Endodermal cell (in vitro differentiated cells): Measurements from ENCODE around the gene CDADC1. TPM values are rescaled to one million over a fixed set of nuclear protein-coding genes. Genes with fewer than 3 reads are reported as not detected.
A peak's percentile ranks its signal among the peaks of the same experiment; 100 is the strongest.

ENCODE experiments used
- DNase-seq: peaks from one replicate; pipeline ENCODE4 v3.0.0-alpha.2; 2017
- H3K27ac ChIP-seq: 2 replicates; pipeline ENCODE4 v1.5.1; 2013; ENCODE audit warnings: mild to moderate bottlenecking, low read depth, low read length, moderate library complexity
- H3K27me3 ChIP-seq: 2 replicates; pipeline ENCODE4 v1.6.1; 2013; ENCODE audit warnings: mild to moderate bottlenecking, low read length, moderate library complexity; ENCODE audit not compliant: insufficient read depth, control insufficient read depth, poor library complexity, severe bottlenecking
- H3K36me3 ChIP-seq: 2 replicates; pipeline ENCODE4 v1.7.0; 2013; ENCODE audit warnings: mild to moderate bottlenecking, low read length, moderate library complexity; ENCODE audit not compliant: control insufficient read depth, insufficient read depth
- H3K4me1 ChIP-seq: one replicate; pipeline ENCODE4 v1.7.0; 2013; ENCODE audit warnings: low read length; ENCODE audit not compliant: control insufficient read depth, insufficient read depth
- H3K4me3 ChIP-seq: 2 replicates; pipeline ENCODE4 v1.5.1; 2013; ENCODE audit warnings: mild to moderate bottlenecking, low read length, moderate library complexity
- H3K9ac ChIP-seq: 2 replicates; pipeline ENCODE4 v1.6.1; 2013; ENCODE audit warnings: mild to moderate bottlenecking, low read length, moderate library complexity; ENCODE audit not compliant: poor library complexity, severe bottlenecking; ENCODE audit errors: extremely low read depth
- H3K9me3 ChIP-seq: 2 replicates; pipeline ENCODE4 v1.6.1; 2013; ENCODE audit warnings: mild to moderate bottlenecking, low read length, moderate library complexity; ENCODE audit not compliant: control insufficient read depth
- H3K27ac Mint-ChIP-seq: 2 replicates; pipeline ENCODE4 v1.8.0; 2020; ENCODE audit warnings: mixed read lengths
- H3K27me3 Mint-ChIP-seq: 2 replicates; pipeline ENCODE4 v1.8.0; 2021; ENCODE audit warnings: mild to moderate bottlenecking, mixed read lengths; ENCODE audit not compliant: insufficient read depth
- H3K36me3 Mint-ChIP-seq: 2 replicates; pipeline ENCODE4 v1.8.0; 2020; ENCODE audit warnings: low read depth, mixed read lengths
- H3K4me1 Mint-ChIP-seq: 2 replicates; pipeline ENCODE4 v1.8.0; 2020; ENCODE audit warnings: mixed read lengths
- H3K4me3 Mint-ChIP-seq: 2 replicates; pipeline ENCODE4 v1.8.0; 2020; ENCODE audit warnings: mild to moderate bottlenecking, moderate library complexity, mixed read lengths
- H3K9me3 Mint-ChIP-seq: 2 replicates; pipeline ENCODE4 v1.8.0; 2020; ENCODE audit warnings: mild to moderate bottlenecking, mixed read lengths
- CTCF ChIP-seq: fragments of 200-600 bp; sonication (generic); conservative IDR thresholded peaks from 2 replicates; pipeline ENCODE4 v1.5.0; 2021; ENCODE audit warnings: antibody characterized with exemption, mild to moderate bottlenecking
- WGBS, 2 experiments: methylation state at CpG; one replicate each; pipeline versions ENCODE4 v1.1.5 to v1.1.7; 2013; ENCODE audit warnings: missing lambda C conversion rate in 2 of 2, mixed read lengths in 1 of 2; ENCODE audit not compliant: insufficient coverage in 1 of 2, insufficient read length in 1 of 2; 5-methylcytosine and 5-hydroxymethylcytosine counted together
- total RNA-seq, 2 donors: library from RNA; stranded (reverse); fragmentation: NEBNext Ultra II Directional in 1 of 2; extraction: Animal tissue kit (Norgen Biotek cat#: 25700) in 1 of 2; gene quantifications; 2 replicates in 1 of 2; 3 replicates in 1 of 2; pipeline ENCODE4 v1.2.1, GENCODE V29; 2021

CDADC1 gene
- total RNA-seq, 2 donors from 2014 or later, result 6.0 to 15.8 TPM

DNA sequence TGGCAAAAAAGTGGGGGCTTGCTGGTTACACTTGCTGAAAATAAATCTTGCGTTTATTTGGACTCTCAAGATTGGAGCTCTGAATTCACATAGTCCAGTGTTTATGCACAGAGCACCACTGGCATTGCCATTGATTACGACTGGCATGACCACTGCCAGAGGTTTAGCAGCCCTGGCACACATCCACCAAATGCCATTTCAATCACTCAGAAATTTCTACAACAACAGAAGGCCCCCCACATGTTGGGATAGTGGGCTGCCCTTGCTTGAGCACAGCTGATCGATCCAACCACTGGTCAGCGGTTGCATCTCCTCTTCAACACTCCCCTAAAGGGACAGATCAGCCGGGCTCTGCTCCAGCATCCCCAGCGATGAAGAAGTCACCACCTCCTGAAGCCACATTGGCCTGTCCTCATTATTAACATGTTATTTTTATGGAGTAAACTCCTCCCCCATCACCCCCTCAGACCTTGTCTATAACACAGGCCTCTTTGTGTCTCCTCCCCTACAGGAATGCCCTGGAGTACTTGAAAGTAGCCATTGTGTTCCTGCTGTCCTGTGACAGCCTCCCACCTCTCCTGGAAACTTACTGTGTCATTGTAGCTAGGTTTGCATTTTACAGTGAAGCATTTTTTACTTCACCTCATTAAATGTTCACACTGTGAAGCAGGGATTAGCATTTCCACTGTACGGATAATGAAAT is 51.3 kb downstream of the CDADC1 start:
- WGBS, 2 experiments, result 91 to 94% methylated on average over 7 of the region's 7 CpGs

DNA sequence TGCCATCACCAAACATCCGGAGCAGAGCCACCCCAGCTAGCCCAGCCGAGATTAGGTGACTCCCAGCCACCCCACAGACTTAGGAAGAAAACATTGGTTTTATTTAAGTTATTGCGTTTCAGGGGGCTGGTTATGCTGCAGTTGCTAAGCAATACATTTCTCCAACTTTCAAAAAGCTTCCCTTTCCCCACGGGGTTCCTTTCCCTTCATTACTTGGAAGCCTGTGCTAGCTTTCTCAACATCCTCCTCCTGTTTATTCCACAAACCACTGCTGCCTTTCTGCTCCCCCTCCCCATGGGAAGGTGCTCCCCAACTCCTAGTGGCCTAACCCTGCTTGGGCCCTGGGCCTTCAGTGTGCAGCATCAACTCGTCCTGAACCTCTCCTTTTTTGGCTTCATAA is 52.6 kb downstream of the CDADC1 start:
- WGBS, 2 experiments, result 84 to 91% methylated on average over 4 to 5 of the region's 5 CpGs
- Mint-ChIP-seq H3K9me3 (no peaks in the 10 kb centered on the region), H3K36me3 (peaks cover 3% of the 10 kb centered on the region), H3K27me3 (no peaks in the 10 kb centered on the region), H3K4me3 (no peak overlapping the region), H3K27ac (no peak overlapping the region), H3K4me1 (peaks cover 9% of the 10 kb centered on the region)
- Histone ChIP-seq H3K27me3 (no peaks in the 10 kb centered on the region), H3K4me3 (no peak overlapping the region), H3K4me1 (no peaks in the 10 kb centered on the region), H3K9ac (no peak overlapping the region), H3K36me3 (no peaks in the 10 kb centered on the region), H3K27ac (no peak overlapping the region), H3K9me3 (no peaks in the 10 kb centered on the region)
- TF ChIP-seq CTCF, result no peak
- DNase-seq, result no peak

More for the DNA sequence above, 51.3 kb downstream of the CDADC1 start:
- no peak for TF ChIP-seq CTCF
- Mint-ChIP-seq H3K27me3 (no peaks in the 10 kb centered on the region), H3K9me3 (no peaks in the 10 kb centered on the region), H3K27ac (no peak overlapping the region), H3K4me3 (no peak overlapping the region), H3K36me3 (peaks cover 3% of the 10 kb centered on the region), H3K4me1 (peaks cover 9% of the 10 kb centered on the region)
- no peak for DNase-seq
- Histone ChIP-seq H3K36me3 (no peaks in the 10 kb centered on the region), H3K9ac (no peak overlapping the region), H3K4me1 (no peaks in the 10 kb centered on the region), H3K27me3 (no peaks in the 10 kb centered on the region), H3K9me3 (no peaks in the 10 kb centered on the region), H3K4me3 (no peak overlapping the region), H3K27ac (no peak overlapping the region)

DNA sequence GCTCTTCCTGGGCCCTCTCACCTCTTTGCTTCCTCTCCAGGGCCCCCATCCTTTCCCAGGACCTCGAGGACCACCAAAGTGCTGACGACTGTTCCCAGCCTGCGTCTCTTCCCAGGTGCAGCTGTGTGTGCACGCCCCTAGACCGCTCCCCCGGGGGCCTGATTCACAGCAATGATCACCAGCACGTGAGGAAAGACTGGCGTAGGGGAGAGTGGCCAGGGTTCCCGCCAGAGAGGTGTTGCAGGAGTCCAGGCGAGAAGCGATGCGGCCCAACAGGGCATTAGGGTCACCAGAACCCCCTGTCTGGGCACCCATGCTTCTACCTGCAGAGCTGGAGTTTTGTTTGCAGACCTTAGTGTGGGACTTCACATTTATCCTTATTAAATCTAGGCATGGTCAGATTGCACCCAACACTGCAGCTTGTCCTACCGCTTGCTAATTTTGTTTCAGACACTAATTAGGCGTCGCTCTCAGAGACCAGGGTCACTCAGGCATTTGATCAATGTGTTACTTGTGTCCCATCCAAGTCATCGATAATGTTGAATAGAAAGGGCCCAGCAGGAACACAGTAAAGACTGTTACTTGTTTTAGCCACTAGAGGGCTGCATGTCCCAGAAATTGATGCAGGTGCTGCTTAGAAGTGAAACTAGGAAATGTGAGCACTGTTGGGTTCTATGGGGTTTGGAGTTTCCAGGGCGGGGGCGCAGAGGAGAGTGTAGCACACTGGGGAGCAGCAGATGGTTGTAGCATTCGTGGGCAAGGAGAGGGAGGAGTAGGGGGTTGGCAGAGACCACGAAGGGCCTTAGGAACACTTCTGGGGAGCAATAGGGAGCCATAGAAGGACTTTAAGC is 53.2 kb downstream of the CDADC1 start:
- H3K9ac ChIP-seq, result no peak overlapping the region
- H3K4me3 ChIP-seq, result no peak overlapping the region
- TF ChIP-seq CTCF, result peak; percentile 91

More for the DNA sequence above, 53.2 kb downstream of the CDADC1 start:
- WGBS, 2 experiments, result 61 to 62% methylated on average over 16 to 20 of the region's 20 CpGs
- no peaks in the 10 kb centered on the region for H3K4me1 ChIP-seq
- H3K27me3 ChIP-seq, result no peaks in the 10 kb centered on the region
- H3K36me3 ChIP-seq, result no peaks in the 10 kb centered on the region
- no peaks in the 10 kb centered on the region for H3K27me3 Mint-ChIP-seq
- no peak overlapping the region for H3K27ac Mint-ChIP-seq
- no peaks in the 10 kb centered on the region for H3K9me3 Mint-ChIP-seq
- no peaks in the 10 kb centered on the region for H3K9me3 ChIP-seq
- DNase-seq, result peak; percentile 77
- peaks cover 9% of the 10 kb centered on the region for H3K4me1 Mint-ChIP-seq
- no peaks in the 10 kb centered on the region for H3K36me3 Mint-ChIP-seq
- H3K27ac ChIP-seq, result no peak overlapping the region
- H3K4me3 Mint-ChIP-seq, result no peak overlapping the region
